Keratinocyte (primary cell): ENCODE results near the gene FOLR1. TPM values are rescaled to one million over a fixed set of nuclear protein-coding genes. Genes with fewer than 3 reads are reported as not detected.

Source experiments
- DNase-seq: peaks from one replicate; pipeline ENCODE4 v3.0.0-alpha.2; 2011; ENCODE audit warnings: low read depth, missing footprints, low spot score
- FAIRE-seq: peaks from 2 replicates; lab custom pipeline; 2011; peaks lifted over from hg19 to GRCh38; lab: Jason Lieb, UNC
- H2AFZ ChIP-seq: 2 replicates; pipeline ENCODE4 v1.6.0; 2012; ENCODE audit warnings: low read length, control low read depth, inconsistent platforms; ENCODE audit not compliant: control insufficient read depth
- H3K27ac ChIP-seq: 2 replicates; pipeline ENCODE4 v1.5.1; 2011; ENCODE audit warnings: low read length; ENCODE audit not compliant: control insufficient read depth, insufficient read depth
- H3K27me3 ChIP-seq: 3 replicates; pipeline ENCODE4 v1.6.0; 2011; ENCODE audit warnings: low read length; ENCODE audit not compliant: control insufficient read depth, insufficient read depth; ENCODE audit errors: extremely low read depth
- H3K36me3 ChIP-seq, 2 experiments: 2 replicates in 1 of 2; 3 replicates in 1 of 2; pipeline ENCODE4 v1.5.1; 2011; ENCODE audit warnings: low read length in 2 of 2, mild to moderate bottlenecking in 1 of 2; ENCODE audit not compliant: control insufficient read depth in 2 of 2, insufficient read depth in 2 of 2; ENCODE audit errors: extremely low read depth in 1 of 2
- H3K4me1 ChIP-seq: 3 replicates; pipeline ENCODE4 v1.5.1; 2011; ENCODE audit warnings: low read length; ENCODE audit not compliant: control insufficient read depth, insufficient read depth; ENCODE audit errors: extremely low read depth
- H3K4me2 ChIP-seq: 3 replicates; pipeline ENCODE4 v1.6.0; 2011; ENCODE audit warnings: low read depth, low read length; ENCODE audit not compliant: control insufficient read depth, insufficient read depth; ENCODE audit errors: extremely low read depth
- H3K4me3 ChIP-seq, 3 experiments: fragments of 200-600 bp in 1 of 3; sonication (generic) in 1 of 3; 2 replicates in 2 of 3; 3 replicates in 1 of 3; pipeline ENCODE4 v1.5.1; 2011 to 2016; ENCODE audit warnings: low read length in 3 of 3, mild to moderate bottlenecking in 3 of 3, control low read depth in 2 of 3, inconsistent platforms in 1 of 3, low read depth in 1 of 3, mixed read lengths in 1 of 3, mixed run types in 1 of 3, moderate library complexity in 1 of 3; ENCODE audit not compliant: control insufficient read depth in 2 of 3, insufficient read depth in 2 of 3; ENCODE audit errors: extremely low read depth in 1 of 3
- H3K79me2 ChIP-seq: 2 replicates; pipeline ENCODE4 v1.6.0; 2012; ENCODE audit warnings: low read length; ENCODE audit not compliant: control insufficient read depth, insufficient read depth
- H3K9ac ChIP-seq: 3 replicates; pipeline ENCODE4 v1.6.0; 2011; ENCODE audit warnings: low read length; ENCODE audit not compliant: control insufficient read depth, insufficient read depth; ENCODE audit errors: extremely low read depth
- H3K9me1 ChIP-seq: 3 replicates; pipeline ENCODE4 v1.6.0; 2011; ENCODE audit warnings: low read length; ENCODE audit not compliant: control insufficient read depth, insufficient read depth; ENCODE audit errors: extremely low read depth
- H3K9me3 ChIP-seq: 2 replicates; pipeline ENCODE4 v1.5.1; 2012; ENCODE audit warnings: low read depth, low read length; ENCODE audit not compliant: control insufficient read depth
- H4K20me1 ChIP-seq: 3 replicates; pipeline ENCODE4 v1.6.0; 2011; ENCODE audit warnings: low read length; ENCODE audit not compliant: control insufficient read depth, insufficient read depth; ENCODE audit errors: extremely low read depth
- CTCF ChIP-seq, 3 experiments: IDR thresholded peaks in 1 of 3; conservative IDR thresholded peaks in 1 of 3; optimal IDR thresholded peaks in 1 of 3; 2 replicates in 2 of 3; 3 replicates in 1 of 3; pipeline versions ENCODE3 to v1.5.1; 2011; ENCODE audit warnings: low read length in 3 of 3, mild to moderate bottlenecking in 3 of 3, moderate library complexity in 2 of 3, control low read depth in 1 of 3, inconsistent platforms in 1 of 3; ENCODE audit not compliant: insufficient read depth in 2 of 3; ENCODE audit errors: extremely low read depth in 1 of 3
- EZH2 ChIP-seq: IDR thresholded peaks from one replicate; pipeline ENCODE4 v1.6.1; 2012; ENCODE audit warnings: inconsistent platforms, mild to moderate bottlenecking, low read length, moderate library complexity
- dilution Hi-C: fragments of 300-500 bp; cut with MboI; formaldehyde crosslinking; loops from one replicate; pipeline ENCODE4 v1.7.0; 2020; ENCODE audit warnings: low sequenced_read_pairs; ENCODE audit not compliant: extremely low pct_ligation_motif_present
- polyA plus RNA-seq, 5 experiments: library from polyadenylated mRNA; depleted of rRNA in 3 of 5; stranded (reverse) in 3 of 5; stranded (forward) in 1 of 5; unstranded in 1 of 5; fragments of >200 nt; gene quantifications; 1 replicate in 1 of 5; 2 replicates in 3 of 5; 3 replicates in 1 of 5; pipeline versions ENCODE4 v1.2.1 to v1.2.3, GENCODE V29; 2011 to 2012; ENCODE audit warnings: missing spikeins in 2 of 5, low read depth in 1 of 5, low replicate concordance in 1 of 5

Gene FOLR1
- polyA plus RNA-seq, 1 donor (not counting 4 experiments of a cell fraction or from before 2014, with no cell fraction given) = 0.13 TPM

DNA sequence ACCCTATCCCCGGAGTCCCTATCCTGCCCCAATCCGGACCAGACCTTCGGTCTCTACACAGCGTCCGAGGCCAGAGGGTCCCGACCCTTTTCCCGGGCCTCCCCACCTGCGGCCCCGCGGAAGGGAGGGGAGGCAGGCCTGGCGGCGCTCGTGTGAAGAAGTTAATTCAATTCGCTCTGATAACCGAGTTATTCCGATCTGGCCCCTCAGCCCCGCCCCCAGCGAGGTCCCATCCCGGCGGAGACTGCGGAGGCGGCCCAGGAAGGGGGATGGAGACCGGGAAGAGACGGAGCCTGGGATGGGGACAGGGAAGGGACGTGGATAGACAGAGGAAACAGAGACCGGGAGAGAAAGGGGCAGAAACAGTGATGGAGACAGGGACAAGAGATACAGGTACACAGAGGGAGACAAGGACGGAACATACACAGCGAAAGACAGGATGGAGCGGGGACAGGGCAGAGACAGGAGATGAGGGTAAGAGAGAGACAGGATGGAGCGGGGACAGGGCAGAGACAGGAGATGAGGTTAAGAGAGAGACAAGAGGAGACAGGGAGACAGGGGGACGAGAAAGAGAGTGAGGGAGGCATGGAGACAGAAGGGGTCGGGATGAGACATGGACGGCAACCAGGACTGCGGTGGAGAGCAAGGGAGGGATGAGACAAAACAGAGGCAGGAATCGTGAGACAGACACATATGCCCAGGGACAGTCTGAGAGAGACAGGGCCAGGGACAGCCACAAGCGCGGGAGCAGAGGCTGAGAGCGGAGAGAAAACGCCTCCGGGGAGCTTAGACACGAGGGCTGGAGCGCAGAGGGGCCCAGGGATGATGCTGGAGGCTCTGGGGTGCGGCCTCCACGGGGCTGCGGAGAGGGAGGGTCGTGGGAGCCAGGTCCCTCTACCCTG lies 52.7 kb downstream of the FOLR1 start:
- no peaks in the 10 kb centered on the region for H3K9me3 ChIP-seq
- no peak overlapping the region for H3K4me2 ChIP-seq
- H2AFZ ChIP-seq = no peak overlapping the region
- no peak for TF ChIP-seq CTCF (optimal IDR thresholded peaks at IDR 0.05 in 1 of 3, IDR thresholded peaks at IDR 0.05 in 1 of 3, conservative IDR thresholded peaks at IDR 0.05 in 1 of 3; ENCODE audit: extremely low read depth in 1 of 3, insufficient read depth in 2 of 3, low read length in 3 of 3)
- TF ChIP-seq EZH2 = peak; percentile 99
- H4K20me1 ChIP-seq = no peaks in the 10 kb centered on the region
- no peak for DNase-seq
- no peak overlapping the region for H3K27ac ChIP-seq
- no peak overlapping the region for H3K9ac ChIP-seq
- H3K4me3 ChIP-seq = no peak overlapping the region
- no peak for FAIRE-seq
- dilution Hi-C loops = no loop called here
- no peaks in the 10 kb centered on the region for H3K4me1 ChIP-seq
- no peaks in the 10 kb centered on the region for H3K9me1 ChIP-seq
- H3K36me3 ChIP-seq = no peaks in the 10 kb centered on the region
- H3K27me3 ChIP-seq = peaks cover 65% of the 10 kb centered on the region
- H3K79me2 ChIP-seq = no peaks in the 10 kb centered on the region

DNA sequence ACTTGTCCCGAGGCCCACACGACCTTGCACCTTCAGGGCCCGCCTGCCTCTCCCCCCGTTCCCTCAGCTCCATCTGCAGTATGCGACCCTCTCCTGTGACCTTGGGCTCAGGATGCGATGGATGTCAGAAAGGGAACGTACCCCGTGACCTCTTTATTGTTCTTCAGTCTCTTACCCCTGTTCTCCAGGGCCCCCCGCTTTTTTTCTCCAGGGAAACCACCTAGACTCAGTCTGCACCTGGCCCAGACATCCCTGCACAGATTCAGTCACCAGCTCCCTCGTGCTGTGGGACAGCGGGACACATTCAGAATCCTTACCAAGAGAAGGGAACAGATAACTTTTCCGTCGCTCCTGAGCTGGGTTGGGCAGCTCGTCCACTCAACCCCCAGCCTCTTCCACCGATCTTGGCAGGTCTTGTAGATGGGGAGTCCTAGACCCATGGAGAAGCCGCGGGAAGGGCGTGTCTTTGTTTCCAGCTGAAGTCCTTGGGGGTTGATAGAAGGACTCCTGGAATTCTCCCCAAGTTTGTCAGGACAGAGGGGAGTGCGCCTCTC lies 53.4 kb downstream of the FOLR1 start:
- Histone ChIP-seq H2AFZ (no peak overlapping the region), H4K20me1 (no peaks in the 10 kb centered on the region), H3K9me1 (no peaks in the 10 kb centered on the region), H3K9ac (no peak overlapping the region), H3K4me1 (no peaks in the 10 kb centered on the region), H3K27ac (no peak overlapping the region), H3K79me2 (no peaks in the 10 kb centered on the region), H3K27me3 (peaks cover 61% of the 10 kb centered on the region), H3K4me3 (no peak overlapping the region), H3K4me2 (no peak overlapping the region), H3K36me3 (no peaks in the 10 kb centered on the region), H3K9me3 (no peaks in the 10 kb centered on the region)
- dilution Hi-C loops = no loop called here
- no peak for DNase-seq
- no peak for FAIRE-seq
- TF ChIP-seq CTCF (optimal IDR thresholded peaks at IDR 0.05 in 1 of 3, IDR thresholded peaks at IDR 0.05 in 1 of 3, conservative IDR thresholded peaks at IDR 0.05 in 1 of 3; ENCODE audit: extremely low read depth in 1 of 3, insufficient read depth in 2 of 3, low read length in 3 of 3) (no peak), EZH2 (no peak)

Other genes with a start within 250 kb of the FOLR1 start
- 1.4 to 4.7 TPM (median 2.9 TPM) in 3 replicates for gene IL18BP, start 193.2 kb upstream of the FOLR1 start, polyA plus RNA-seq
- 38.8 to 45.7 TPM (median 40.4 TPM) in 3 replicates for gene NUMA1, start 111.6 kb upstream of the FOLR1 start, polyA plus RNA-seq
- gene LRRC51, start 111.3 kb upstream of the FOLR1 start, polyA plus RNA-seq = 4.2 to 6.7 TPM (median 5.2 TPM) in 3 replicates
- gene LAMTOR1, start 88.8 kb upstream of the FOLR1 start, polyA plus RNA-seq = 88.5 to 151 TPM (median 131 TPM) in 3 replicates
- not detected in 3 replicates for gene TOMT, start 86.2 kb upstream of the FOLR1 start, polyA plus RNA-seq
- gene ANAPC15, start 79.4 kb upstream of the FOLR1 start, polyA plus RNA-seq = 42.1 to 90.8 TPM (median 70.9 TPM) in 3 replicates
- gene FOLR3, start 56.4 kb upstream of the FOLR1 start, polyA plus RNA-seq = 21.0 to 74.6 TPM (median 23.5 TPM) in 3 replicates
- not detected in 3 replicates for gene FOLR2, start 24.7 kb downstream of the FOLR1 start, polyA plus RNA-seq
- 44.0 to 69.5 TPM (median 53.7 TPM) in 3 replicates for gene INPPL1, start 32.6 kb downstream of the FOLR1 start, polyA plus RNA-seq
- not detected in 3 replicates for gene PHOX2A, start 52.0 kb downstream of the FOLR1 start, polyA plus RNA-seq
- 17.4 to 25.3 TPM (median 19.0 TPM) in 3 replicates for gene CLPB, start 242.4 kb downstream of the FOLR1 start, polyA plus RNA-seq